ENCODE measurements around the gene PIAS2. TPM values are rescaled to one million over a fixed set of nuclear protein-coding genes. Genes with fewer than 3 reads are reported as not detected.
"Not testable (repeated sequence)": the region's sequence is repeated elsewhere in the genome, so short reads cannot be mapped to it uniquely, and the experiment has no call there.

The PIAS2 gene
- total RNA-seq, 1 experiment from 2014 or later, result 35.2 TPM

DNA sequence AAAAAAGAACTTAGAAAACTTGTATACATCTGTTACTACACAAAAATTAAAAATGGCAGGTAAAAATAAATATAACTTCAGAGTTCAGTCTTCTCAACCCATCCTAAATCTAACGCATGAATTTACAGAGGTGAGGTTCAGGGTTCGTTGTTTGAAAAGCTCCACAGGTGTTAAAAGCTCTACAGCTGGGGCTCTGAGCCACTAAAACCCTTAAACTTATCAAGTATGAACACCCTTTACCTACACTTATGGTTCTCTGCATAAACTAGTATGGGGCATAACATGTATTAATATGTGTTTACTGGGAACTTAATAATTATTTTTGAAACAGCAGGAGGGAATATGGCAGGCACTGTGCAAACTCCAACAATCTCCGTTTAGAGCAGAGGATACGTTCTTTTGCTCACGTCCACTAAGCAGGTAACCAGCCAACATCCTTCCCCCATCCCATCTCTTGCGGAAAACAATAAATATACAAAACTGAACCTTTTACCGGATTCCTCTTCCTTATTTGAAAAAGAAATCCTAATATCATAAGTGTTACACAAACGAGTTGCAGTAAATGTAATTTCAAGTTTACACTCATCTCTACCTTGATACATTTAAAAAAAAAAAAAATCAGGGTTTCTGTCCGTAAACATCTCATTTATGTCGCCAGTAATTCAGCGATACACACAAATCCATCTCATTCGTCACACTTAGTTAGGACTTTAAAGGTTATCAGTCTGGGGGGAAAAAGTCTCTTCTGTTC, 1.3 kb downstream of the PIAS2 start:
- in situ Hi-C loops (cut with HindIII; ENCODE audit: low sequenced_read_pairs), result no loop called here
- peak; percentile 30 for DNase-seq (ENCODE audit: low spot score)

GRCh38 chr18:46910856-46911255, 6.5 kb downstream of the PIAS2 start:
- in situ Hi-C loops (cut with HindIII; ENCODE audit: low sequenced_read_pairs), result no loop called here
- no peak for DNase-seq (ENCODE audit: low spot score)

DNA sequence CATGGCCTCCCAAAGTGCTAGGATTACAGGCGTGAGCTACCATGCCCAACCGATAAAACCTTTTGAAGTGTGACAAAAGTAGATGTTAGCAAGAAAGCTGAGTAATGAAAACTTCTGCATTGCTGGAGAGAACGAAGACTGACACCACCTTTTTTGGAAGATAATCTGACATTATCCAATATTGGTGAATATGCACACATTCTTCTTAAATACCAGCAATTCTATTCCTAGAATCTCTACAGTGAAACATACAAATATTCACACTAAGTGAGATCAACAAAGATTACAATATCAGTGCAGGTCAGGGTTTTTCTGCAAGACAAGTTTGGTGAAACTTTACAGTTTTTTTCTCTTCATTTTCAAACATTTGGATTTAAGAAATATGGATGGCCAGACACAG, 7.8 kb downstream of the PIAS2 start:
- in situ Hi-C loops (cut with HindIII; ENCODE audit: low sequenced_read_pairs), result no loop called here
- DNase-seq (ENCODE audit: low spot score), result no peak

- no peak for DNase-seq (ENCODE audit: low spot score)
- in situ Hi-C loops (cut with HindIII; ENCODE audit: low sequenced_read_pairs), result no loop called here
Observed at GRCh38 chr18:46903406-46903805, 13.9 kb downstream of the PIAS2 start.

- in situ Hi-C loops (cut with HindIII; ENCODE audit: low sequenced_read_pairs), result no loop called here
- no peak for DNase-seq (ENCODE audit: low spot score)
Observed at GRCh38 chr18:46899274-46899948, 17.9 kb downstream of the PIAS2 start.

DNA sequence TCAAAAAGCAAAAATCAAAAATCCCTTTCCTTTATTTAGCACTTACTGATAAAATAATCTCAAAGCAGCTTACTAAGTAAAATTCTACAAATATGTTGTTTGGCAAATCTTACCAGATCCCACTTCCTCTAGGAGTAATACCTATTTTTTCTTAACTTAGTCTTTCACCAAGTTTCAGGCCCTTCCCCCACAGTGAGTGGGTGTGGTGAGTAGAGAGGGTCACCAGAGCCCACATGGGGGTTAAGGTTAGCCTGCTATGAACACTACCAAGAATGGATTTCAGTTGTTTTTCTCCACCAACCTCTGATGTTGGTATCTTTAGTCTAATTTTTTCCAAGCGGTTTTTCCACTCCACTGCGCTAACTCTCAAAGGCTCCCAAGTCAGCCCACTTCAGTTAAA, 23.2 kb downstream of the PIAS2 start:
- in situ Hi-C loops (cut with HindIII; ENCODE audit: low sequenced_read_pairs), result no loop called here
- DNase-seq (ENCODE audit: low spot score), result no peak

GRCh38 chr18:46893360-46893759, 23.9 kb downstream of the PIAS2 start:
- DNase-seq (ENCODE audit: low spot score), result no peak
- in situ Hi-C loops (cut with HindIII; ENCODE audit: low sequenced_read_pairs), result no loop called here

GRCh38 chr18:46892842-46893241, 24.5 kb downstream of the PIAS2 start:
- in situ Hi-C loops (cut with HindIII; ENCODE audit: low sequenced_read_pairs), result no loop called here
- DNase-seq (ENCODE audit: low spot score), result no peak

- DNase-seq (ENCODE audit: low spot score), result no peak
- in situ Hi-C loops (cut with HindIII; ENCODE audit: low sequenced_read_pairs), result no loop called here
Observed at GRCh38 chr18:46891742-46892214, 25.5 kb downstream of the PIAS2 start.

DNA sequence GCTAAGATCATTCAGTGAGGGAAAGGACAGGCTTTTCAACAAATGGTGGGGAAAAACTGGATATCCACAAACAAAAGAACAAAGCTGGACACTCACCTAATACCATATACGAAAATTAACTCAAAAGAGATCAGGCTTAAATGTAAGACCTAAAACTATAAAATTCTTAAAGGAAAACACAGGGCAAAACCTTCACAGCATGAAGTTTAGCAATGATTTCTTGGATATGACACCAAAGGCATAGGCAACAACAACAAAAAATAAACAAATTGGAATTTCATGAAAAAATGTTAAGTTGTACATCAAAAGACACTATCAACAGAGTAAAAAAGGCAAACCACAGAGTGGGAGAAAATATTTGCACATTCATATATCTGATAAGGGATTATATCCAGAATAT, 28.3 kb downstream of the PIAS2 start:
- DNase-seq (ENCODE audit: low spot score), result no peak
- in situ Hi-C loops (cut with HindIII; ENCODE audit: low sequenced_read_pairs), result no loop called here

DNA sequence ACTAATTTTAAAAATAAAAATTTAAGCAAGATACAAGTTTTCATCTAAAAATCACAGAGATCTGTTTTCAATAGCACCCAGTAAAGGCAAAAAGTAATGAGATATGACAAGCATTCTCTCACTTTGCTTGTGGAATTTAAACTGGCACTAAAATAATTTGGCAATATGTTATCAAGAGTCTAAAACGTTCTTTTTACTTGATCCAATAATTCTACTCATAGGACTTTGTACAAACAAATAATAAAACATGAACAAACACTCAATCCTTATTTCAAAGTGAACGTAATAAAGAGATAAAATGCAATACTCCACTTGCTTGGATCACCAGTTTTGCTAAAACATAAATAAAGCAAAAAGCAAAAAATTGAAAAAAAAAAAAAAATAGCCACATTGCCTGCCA, 30.4 kb downstream of the PIAS2 start:
- in situ Hi-C loops (cut with HindIII; ENCODE audit: low sequenced_read_pairs), result no loop called here
- DNase-seq (ENCODE audit: low spot score), result no peak

DNA sequence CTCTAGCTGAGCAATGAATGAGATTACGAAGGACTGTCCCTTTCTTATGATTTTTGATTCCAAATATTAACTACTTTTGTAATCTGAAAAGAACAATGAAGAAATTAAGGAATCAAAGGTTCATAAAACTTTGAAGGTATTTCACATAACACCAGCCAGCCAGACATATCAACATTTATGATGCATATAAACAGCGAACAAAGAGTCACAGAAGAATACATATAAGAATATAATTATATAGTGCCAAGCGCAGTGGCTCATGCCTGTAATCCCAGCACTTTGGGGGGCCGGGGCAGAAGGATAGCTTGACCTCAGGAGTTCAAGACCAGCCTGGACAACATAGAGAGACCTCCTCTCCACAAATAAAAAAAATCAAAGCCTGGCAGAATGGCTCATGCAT, 34.1 kb downstream of the PIAS2 start:
- in situ Hi-C loops (cut with HindIII; ENCODE audit: low sequenced_read_pairs), result no loop called here
- no peak for DNase-seq (ENCODE audit: low spot score)

DNA sequence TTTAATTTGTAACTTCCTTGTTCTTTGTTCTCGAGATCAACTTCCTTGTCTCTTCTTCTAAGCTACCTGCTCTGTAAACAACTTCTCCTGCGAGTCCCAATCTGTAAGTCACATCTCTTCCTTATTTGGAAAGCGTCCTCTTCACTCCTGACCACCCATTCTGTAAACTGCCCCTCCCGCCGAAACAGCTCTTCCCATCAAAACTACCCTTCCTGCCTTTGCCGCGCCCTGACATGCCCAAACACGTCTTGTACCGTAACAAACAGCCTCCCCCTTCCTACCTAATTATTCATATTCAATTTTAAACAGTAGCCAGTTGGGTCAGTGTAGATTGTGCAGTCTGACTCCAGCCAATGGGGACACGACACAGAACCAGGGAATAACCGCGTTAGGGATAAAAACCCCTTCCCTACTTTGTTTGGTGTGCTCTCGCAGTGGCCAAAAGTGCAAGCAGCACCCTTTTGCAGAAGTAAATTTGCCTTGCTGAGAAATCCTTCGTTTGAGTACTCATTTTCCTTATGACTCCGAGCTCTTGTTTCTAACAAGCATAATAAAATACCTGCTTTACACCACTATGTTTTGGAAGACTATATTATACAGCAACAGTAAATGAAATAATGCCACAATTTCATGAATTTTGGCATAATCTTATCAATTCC, 39.8 kb downstream of the PIAS2 start:
- in situ Hi-C loops (cut with HindIII; ENCODE audit: low sequenced_read_pairs), result no loop called here

DNA sequence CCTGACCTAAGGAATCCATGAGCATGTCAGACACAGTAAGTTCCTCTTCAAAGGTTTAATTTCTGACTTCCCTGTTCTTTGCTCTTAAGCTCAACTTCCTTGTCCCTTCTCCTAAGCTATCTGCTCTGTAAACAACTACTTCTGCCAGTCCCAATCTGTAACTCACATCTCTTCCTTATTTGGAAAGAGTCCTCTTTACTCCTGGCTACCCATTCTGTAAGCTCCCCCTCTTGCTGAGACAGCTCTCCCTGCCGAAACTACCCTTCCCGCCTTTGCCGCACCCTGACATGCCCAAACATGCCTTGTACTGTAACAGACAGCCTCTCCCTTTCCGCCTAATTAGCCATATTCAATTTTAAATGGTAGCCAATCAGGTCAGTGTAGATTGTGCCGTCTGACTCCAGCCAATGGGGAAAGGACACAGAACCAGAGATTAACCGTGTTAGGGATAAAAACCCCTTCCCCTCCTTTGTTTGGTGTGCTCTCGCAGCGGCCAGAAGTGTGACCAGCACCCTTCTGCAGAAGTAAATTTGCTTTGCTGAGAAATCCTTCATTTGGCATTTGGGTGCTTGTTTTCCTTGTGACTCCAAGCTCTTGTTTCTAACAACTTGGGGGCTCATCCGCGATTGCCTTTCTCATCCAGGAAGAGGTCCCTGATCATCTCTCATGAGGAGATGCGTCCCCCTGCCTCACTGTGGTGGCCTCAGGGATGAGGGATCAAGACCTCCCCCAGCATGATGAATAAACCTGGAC, 49.0 kb downstream of the PIAS2 start:
- in situ Hi-C loops (cut with HindIII; ENCODE audit: low sequenced_read_pairs), result no loop called here
- DNase-seq (ENCODE audit: low spot score), result no peak

More for the DNA sequence above, 39.8 kb downstream of the PIAS2 start:
- DNase-seq (ENCODE audit: low spot score), result no peak

- peak; percentile 51 for DNase-seq (ENCODE audit: low spot score)
- in situ Hi-C loops (cut with HindIII; ENCODE audit: low sequenced_read_pairs), result no loop called here
Observed at GRCh38 chr18:46867367-46868143, 49.8 kb downstream of the PIAS2 start.

GRCh38 chr18:46866523-46866922, 50.8 kb downstream of the PIAS2 start:
- no peak for DNase-seq (ENCODE audit: low spot score)
- in situ Hi-C loops (cut with HindIII; ENCODE audit: low sequenced_read_pairs), result no loop called here

DNA sequence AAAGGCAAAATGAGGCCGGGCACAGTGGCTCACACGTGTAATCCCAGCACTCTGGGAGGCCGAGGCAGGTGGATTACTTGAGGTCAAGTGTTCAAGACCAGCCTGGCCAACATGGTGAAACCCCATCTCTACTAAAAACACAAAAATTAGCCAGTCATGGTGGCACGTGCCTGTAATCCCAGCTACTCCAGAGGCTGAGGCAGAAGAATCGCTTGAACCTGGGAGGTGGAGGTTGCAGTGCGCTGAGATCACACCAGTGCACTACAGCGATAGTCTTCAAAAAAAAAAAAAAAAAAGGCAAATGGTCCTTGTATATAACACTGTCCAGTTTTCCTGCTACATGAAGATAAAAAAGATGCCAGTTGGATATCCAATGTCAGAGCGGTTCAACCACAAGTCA, 52.1 kb downstream of the PIAS2 start:
- DNase-seq (ENCODE audit: low spot score); in situ Hi-C loops (cut with HindIII; ENCODE audit: low sequenced_read_pairs): not testable (repeated sequence)

GRCh38 chr18:46859855-46860254, 57.5 kb downstream of the PIAS2 start:
- no peak for DNase-seq (ENCODE audit: low spot score)
- in situ Hi-C loops (cut with HindIII; ENCODE audit: low sequenced_read_pairs), result no loop called here

DNA sequence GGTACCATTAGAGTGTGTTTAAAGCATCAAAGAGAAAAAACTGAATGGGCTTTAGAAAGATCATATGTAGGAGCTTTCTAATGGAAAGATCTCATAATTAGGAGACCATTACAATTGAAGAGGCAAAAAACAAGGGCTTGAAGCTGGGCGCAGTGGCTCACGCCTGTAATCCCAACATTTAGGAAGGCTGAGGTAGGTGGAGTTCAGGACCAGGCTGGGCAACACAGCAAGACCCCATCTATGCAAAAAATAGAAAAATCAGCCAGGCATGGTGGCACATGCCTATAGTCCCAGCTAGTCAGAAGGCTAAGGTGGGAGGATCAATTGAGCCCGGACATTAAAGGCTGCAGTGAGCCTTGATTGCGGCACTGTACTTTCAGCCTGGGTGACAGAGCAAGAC, 59.0 kb downstream of the PIAS2 start:
- DNase-seq (ENCODE audit: low spot score), result no peak
- in situ Hi-C loops (cut with HindIII; ENCODE audit: low sequenced_read_pairs), result no loop called here
